ENCODE measurements around the gene LELP1. TPM values are rescaled to one million over a fixed set of nuclear protein-coding genes. Genes with fewer than 3 reads are reported as not detected.
A peak's percentile ranks its signal among the peaks of the same experiment; 100 is the strongest.

Gene LELP1
- total RNA-seq, 4 donors from 2014 or later, result not detected

GRCh38 chr1:153190373-153190772, 12.9 kb upstream of the LELP1 start:
- no peak overlapping the region for H3K4me3 ChIP-seq
- H3K4me1 ChIP-seq, result no peaks in the 10 kb centered on the region
- no peaks in the 10 kb centered on the region for H3K36me3 ChIP-seq
- no peaks in the 10 kb centered on the region for H3K27me3 ChIP-seq
- TF ChIP-seq POLR2A (IDR thresholded peaks at IDR 0.05) (no peak), CTCF (IDR thresholded peaks at IDR 0.05) (no peak)
- DNase-seq, result no peak
- H3K9me3 ChIP-seq, result no peaks in the 10 kb centered on the region
- no peak overlapping the region for H3K27ac ChIP-seq

DNA sequence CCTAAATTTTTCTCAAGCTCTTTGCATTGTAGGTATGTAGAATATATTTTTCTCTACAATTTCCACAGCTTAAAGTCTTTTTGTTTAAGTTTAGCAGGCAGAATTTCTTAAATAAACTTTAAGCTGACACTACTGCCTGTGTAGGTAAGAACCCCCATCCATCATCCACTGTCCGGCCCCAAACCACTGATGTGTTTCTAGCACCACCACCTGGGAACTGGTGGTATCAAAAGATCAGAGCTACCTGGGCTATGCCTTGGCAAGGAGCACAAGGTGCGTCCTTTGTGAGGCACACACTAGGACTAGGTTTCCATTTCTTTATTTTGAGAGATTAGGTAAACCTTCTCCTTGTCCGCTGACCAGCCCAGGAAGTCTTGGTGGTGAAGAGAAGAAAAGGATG, 10.5 kb upstream of the LELP1 start:
- Histone ChIP-seq H3K9me3 (no peaks in the 10 kb centered on the region), H3K4me1 (no peaks in the 10 kb centered on the region), H3K36me3 (no peaks in the 10 kb centered on the region), H3K4me3 (no peak overlapping the region), H3K27ac (no peak overlapping the region), H3K27me3 (no peaks in the 10 kb centered on the region)
- TF ChIP-seq CTCF (IDR thresholded peaks at IDR 0.05), result peak in 1 of 6 experiments; percentile 5
- TF ChIP-seq POLR2A (IDR thresholded peaks at IDR 0.05), result no peak
- no peak for DNase-seq

GRCh38 chr1:153194331-153195050, 8.7 kb upstream of the LELP1 start:
- TF ChIP-seq CTCF (IDR thresholded peaks at IDR 0.05) (no peak), POLR2A (IDR thresholded peaks at IDR 0.05) (no peak)
- no peaks in the 10 kb centered on the region for H3K27me3 ChIP-seq
- H3K27ac ChIP-seq, result no peak overlapping the region
- no peaks in the 10 kb centered on the region for H3K9me3 ChIP-seq
- H3K4me3 ChIP-seq, result no peak overlapping the region
- no peaks in the 10 kb centered on the region for H3K4me1 ChIP-seq
- H3K36me3 ChIP-seq, result no peaks in the 10 kb centered on the region
- no peak for DNase-seq

DNA sequence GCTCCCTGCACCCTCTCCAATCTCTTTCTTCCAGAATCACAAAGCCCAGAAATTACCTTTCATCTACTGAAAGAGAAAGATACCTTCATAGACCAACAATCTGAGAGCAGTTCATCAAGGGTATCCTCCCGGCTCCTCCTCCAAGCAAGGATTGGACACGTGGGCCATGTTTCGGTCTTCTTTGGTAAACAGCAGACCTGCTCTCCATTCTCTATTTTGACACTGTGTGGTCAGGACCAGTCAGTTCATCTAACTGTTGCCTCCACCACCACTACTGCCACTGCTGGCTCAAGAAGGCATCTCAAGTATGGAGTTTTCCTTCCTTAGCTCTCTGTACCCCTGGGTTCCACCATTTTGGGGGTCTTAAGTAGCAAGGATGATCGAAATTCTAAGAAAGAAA, 8.0 kb upstream of the LELP1 start:
- no peaks in the 10 kb centered on the region for H3K36me3 ChIP-seq
- H3K27me3 ChIP-seq, result no peaks in the 10 kb centered on the region
- TF ChIP-seq POLR2A (IDR thresholded peaks at IDR 0.05), result no peak
- TF ChIP-seq CTCF (IDR thresholded peaks at IDR 0.05), result no peak
- H3K9me3 ChIP-seq, result no peaks in the 10 kb centered on the region
- DNase-seq, result no peak
- no peak overlapping the region for H3K27ac ChIP-seq
- no peaks in the 10 kb centered on the region for H3K4me1 ChIP-seq
- H3K4me3 ChIP-seq, result no peak overlapping the region

GRCh38 chr1:153202006-153202405, 1.2 kb upstream of the LELP1 start:
- Histone ChIP-seq H3K4me3 (no peak overlapping the region), H3K9me3 (no peaks in the 10 kb centered on the region), H3K27ac (no peak overlapping the region), H3K36me3 (no peaks in the 10 kb centered on the region), H3K4me1 (no peaks in the 10 kb centered on the region), H3K27me3 (no peaks in the 10 kb centered on the region)
- no peak for DNase-seq
- TF ChIP-seq POLR2A (IDR thresholded peaks at IDR 0.05) (no peak), CTCF (IDR thresholded peaks at IDR 0.05) (no peak)

- H3K4me3 ChIP-seq, result no peak overlapping the region
Observed at GRCh38 chr1:153206631-153207030, 3.4 kb downstream of the LELP1 start.

More at GRCh38 chr1:153206631-153207030, 3.4 kb downstream of the LELP1 start:
- H3K27me3 ChIP-seq, result no peaks in the 10 kb centered on the region
- H3K36me3 ChIP-seq, result no peaks in the 10 kb centered on the region
- H3K4me1 ChIP-seq, result no peaks in the 10 kb centered on the region
- H3K27ac ChIP-seq, result no peak overlapping the region
- no peak for DNase-seq
- no peak for TF ChIP-seq CTCF (IDR thresholded peaks at IDR 0.05)
- no peak for TF ChIP-seq POLR2A (IDR thresholded peaks at IDR 0.05)
- H3K9me3 ChIP-seq, result no peaks in the 10 kb centered on the region

All from Peyer's patch (tissue), 4 donors.